Heart left ventricle (tissue), 16 donors: ENCODE measurements around the gene NXPH4. TPM values are rescaled to one million over a fixed set of nuclear protein-coding genes. Genes with fewer than 3 reads are reported as not detected.

Experiments
- ATAC-seq, 4 donors: fragments of 200-7000 bp; cut with Tn5 transposase; one replicate each; pipeline ENCODE4 v1.9.1; 2020 to 2022; ENCODE audit warnings: moderate library complexity in 4 of 4, mild to moderate bottlenecking in 3 of 4, moderate number of reproducible peaks in 1 of 4
- DNase-seq, 5 donors: peaks; one replicate each; pipeline ENCODE4 v3.0.0-alpha.2; 2020
- H3K27ac ChIP-seq, 12 donors: fragments of 200-600 bp; sonication (generic) in 4 of 12; one replicate each; pipeline versions ENCODE4 v1.5.0 to v1.8.0; 2016 to 2022; ENCODE audit warnings: mild to moderate bottlenecking in 2 of 12
- H3K27me3 ChIP-seq, 9 donors: fragments of 200-600 bp; sonication (generic) in 2 of 9; one replicate each; pipeline versions ENCODE4 v1.5.1 to v1.8.0; 2016 to 2022; ENCODE audit warnings: mild to moderate bottlenecking in 3 of 9
- H3K36me3 ChIP-seq, 9 donors: fragments of 200-600 bp; sonication (generic) in 2 of 9; one replicate each; pipeline versions ENCODE4 v1.5.0 to v1.8.0; 2018 to 2022; ENCODE audit warnings: mild to moderate bottlenecking in 2 of 9
- H3K4me1 ChIP-seq, 12 donors: fragments of 200-600 bp; sonication (generic) in 4 of 12; one replicate each; pipeline versions ENCODE4 v1.5.0 to v1.8.0; 2016 to 2022; ENCODE audit warnings: mild to moderate bottlenecking in 3 of 12
- H3K4me3 ChIP-seq, 12 donors: fragments of 200-600 bp; sonication (generic) in 4 of 12; one replicate each; pipeline versions ENCODE4 v1.5.0 to v1.8.0; 2017 to 2022; ENCODE audit warnings: mild to moderate bottlenecking in 9 of 12, moderate library complexity in 4 of 12
- H3K9me3 ChIP-seq, 12 donors: fragments of 200-600 bp; sonication (generic) in 4 of 12; one replicate each; pipeline versions ENCODE4 v1.5.0 to v1.8.0; 2016 to 2022; ENCODE audit warnings: mild to moderate bottlenecking in 1 of 12
- CTCF ChIP-seq, 12 donors: fragments of 200-600 bp; sonication (generic) in 4 of 12; IDR thresholded peaks; one replicate each; pipeline versions ENCODE4 v1.5.0 to v1.8.0; 2018 to 2022; ENCODE audit warnings: antibody characterized with exemption in 12 of 12, mild to moderate bottlenecking in 5 of 12
- POLR2A ChIP-seq, 2 donors: fragments of 450-650 bp; IDR thresholded peaks; one replicate each; pipeline ENCODE4 v1.6.1; 2017; ENCODE audit warnings: antibody characterized with exemption in 2 of 2, mild to moderate bottlenecking in 2 of 2, moderate library complexity in 2 of 2
- WGBS, 4 donors: extraction: QIAGEN DNeasy Blood & Tissue Kit in 2 of 4; methylation state at CpG; one replicate each; pipeline versions ENCODE4 v1.1.5 to v1.1.7; 2013 to 2018; 5-methylcytosine and 5-hydroxymethylcytosine counted together
- intact Hi-C, 10 donors: fragments of 100-400 bp; cut with DNase I; formaldehyde crosslinking; loops; one replicate each; pipeline versions ENCODE4 v1.11.1 to v1.14.2; 2022
- polyA plus RNA-seq, 2 donors: library from polyadenylated mRNA; stranded (reverse); fragments of 200-250 nt; gene quantifications; one replicate each; pipeline ENCODE4 v1.2.3, GENCODE V29; 2013
- total RNA-seq, 9 donors: library from RNA; depleted of rRNA in 2 of 9; stranded (reverse); fragments of >200 nt in 2 of 9; fragmentation: NEBNext Ultra II Directional in 3 of 9; extraction: Animal tissue kit (Norgen Biotek cat#: 25700) in 3 of 9; gene quantifications; one replicate each; pipeline versions ENCODE4 v1.1.0 to v1.2.4, GENCODE V29; 2016 to 2023
- donor health status: ischemic (EF 13 %, LVEDD 7.1; RV severe dilation, severe dysfunction).
- donor health status: healthy with polysubstance abuse.
- donor health status: DM: no; HTN: yes; CAD: no.
- donor health status: DM: no; HTN: no; CAD: no.
- donor health status: ischemic (EF 25% LVEDD 6.9; RV normal size, moderate dysfunction).
- donor health status: ischemic (EF 25% LVEDD 5.7; RV mildly dilated, moderate dysfunction).
- donor health status: healthy.
- donor health status: DM: yes; HTN: yes; CAD: no.
- donor health status: ischemic (EF 35%, LVEDD 5.7; RV mildly dilated, moderate dysfunction).
- donor health status: nonischemic (EF 11% LVEDD 7.7; RV severe dilation, severe dysfunction).
- donor health status: DM: yes; HTN: yes; CAD: no.
- donor health status: PGD.
- donor health status: ischemic (EF 29% LVEDD 5.4; RV normal size, mild dysfunction).
- donor health status: nonischemic (EF 23%, LVEDD 6.1; RV moderate dilation, normal function).

Gene NXPH4
- total and polyA plus RNA-seq, 11 donors = 1.3 to 8.0 (median 3.0) TPM

GRCh38 chr12:57258977-57259970, 42.7 kb downstream of the NXPH4 start:
- H3K9me3 ChIP-seq = no peaks in the 10 kb centered on the region
- H3K36me3 ChIP-seq = peaks cover 0 to 84% (median 58%) of the 10 kb centered on the region in 9 donors
- DNase-seq (peak; percentile 69 to 83 (median 77)), ATAC-seq (peak; percentile 84 to 90 (median 87))
- intact Hi-C loops = no loop called here
- H3K4me3 ChIP-seq = no peak overlapping the region
- 44 to 70% (median 56%) methylated on average over 5 to 6 of the region's 6 CpGs for WGBS, 4 donors
- H3K27ac ChIP-seq = peak overlapping the region; percentile 62 to 89 (median 84)
- peaks cover 0 to 49% (median 20%) of the 10 kb centered on the region in 12 donors for H3K4me1 ChIP-seq
- H3K27me3 ChIP-seq = no peaks in the 10 kb centered on the region
- TF ChIP-seq CTCF (IDR thresholded peaks at IDR 0.05) = no peak
- TF ChIP-seq POLR2A (IDR thresholded peaks at IDR 0.05) = no peak

GRCh38 chr12:57260366-57260765, 43.8 kb downstream of the NXPH4 start:
- Histone ChIP-seq H3K27ac (peak overlapping the region; percentile 24 to 89 (median 84)), H3K4me1 (peaks cover 0 to 57% (median 22%) of the 10 kb centered on the region in 12 donors), H3K36me3 (peaks cover 0 to 77% (median 49%) of the 10 kb centered on the region in 9 donors), H3K9me3 (no peaks in the 10 kb centered on the region), H3K4me3 (no peak overlapping the region), H3K27me3 (no peaks in the 10 kb centered on the region)
- DNase-seq (no peak), ATAC-seq (no peak)
- TF ChIP-seq POLR2A (IDR thresholded peaks at IDR 0.05) (no peak), CTCF (IDR thresholded peaks at IDR 0.05) (no peak)
- 78 to 88% (median 80%) methylated on average over 4 of the region's 4 CpGs for WGBS, 4 donors
- intact Hi-C loops = loop anchor here in 4 of 10 donors (5.0 kb wide), 1 partner anchor 192 kb away; no protein-coding TSS in a partner anchor

GRCh38 chr12:57261428-57261865, 44.9 kb downstream of the NXPH4 start:
- H3K4me3 ChIP-seq = no peak overlapping the region
- H3K27me3 ChIP-seq = no peaks in the 10 kb centered on the region
- peak; percentile 40 to 55 (median 43) for ATAC-seq
- H3K27ac ChIP-seq = peak overlapping the region; percentile 51 to 89 (median 80)
- TF ChIP-seq CTCF (IDR thresholded peaks at IDR 0.05) = no peak
- peaks cover 0 to 77% (median 46%) of the 10 kb centered on the region in 9 donors for H3K36me3 ChIP-seq
- H3K9me3 ChIP-seq = no peaks in the 10 kb centered on the region
- intact Hi-C loops = loop anchor here in 4 of 10 donors (5.0 kb wide), 1 partner anchor 191 kb away; no protein-coding TSS in a partner anchor
- no peak for DNase-seq
- 31 to 51% (median 42%) methylated on average over 2 of the region's 2 CpGs for WGBS, 4 donors
- H3K4me1 ChIP-seq = peaks cover 0 to 57% (median 22%) of the 10 kb centered on the region in 12 donors
